Measurements from ENCODE around the gene CERS6. TPM values are rescaled to one million over a fixed set of nuclear protein-coding genes. Genes with fewer than 3 reads are reported as not detected.

The CERS6 gene
- polyA plus RNA-seq, 1 donor (not counting 4 experiments of a cell fraction or from before 2014, with no cell fraction given), result 19.5 TPM

DNA sequence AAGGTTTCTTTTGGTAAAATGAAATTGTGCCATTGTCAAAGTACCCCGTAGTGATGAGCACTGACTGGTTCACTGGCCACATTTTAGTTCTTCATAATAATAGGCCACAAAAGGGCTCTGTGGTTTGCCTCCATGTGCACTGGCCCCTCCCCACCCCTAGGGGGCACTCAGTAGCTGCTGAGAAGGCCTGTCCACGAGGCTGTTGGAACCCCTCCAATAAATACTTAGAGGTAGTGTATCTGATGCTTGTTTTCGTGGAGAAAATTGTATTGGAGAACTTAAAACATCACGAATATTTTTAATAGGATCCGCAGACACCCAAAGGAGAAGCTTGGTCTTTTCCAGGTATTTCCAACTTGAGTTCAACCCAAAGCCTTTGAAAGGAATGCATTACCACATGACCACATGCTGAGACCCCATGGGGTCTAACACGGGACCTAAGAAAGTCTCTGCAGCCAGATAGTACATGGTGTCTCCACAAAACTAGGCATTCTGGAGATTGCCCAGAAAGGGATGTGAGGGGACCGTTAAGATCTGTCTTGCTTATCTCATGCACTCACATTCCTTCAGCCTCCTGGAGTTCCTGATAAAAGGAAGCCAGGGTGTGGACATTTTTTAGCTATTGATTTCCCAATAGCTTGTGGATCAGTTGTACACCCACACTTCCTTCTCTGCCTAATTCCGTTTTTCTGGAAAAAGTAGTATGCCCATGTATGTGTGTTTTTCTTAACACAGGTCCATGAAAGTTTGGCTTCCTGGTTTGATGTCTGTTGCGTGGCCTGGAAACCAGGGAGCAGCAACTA lies 317.8 kb downstream of the CERS6 start:
- Histone ChIP-seq H3K9ac (ENCODE audit: control insufficient read depth, extremely low read depth, insufficient read depth, low read length) (no peak overlapping the region), H3K4me1 (ENCODE audit: control insufficient read depth, extremely low read depth, insufficient read depth, low read length) (no peaks in the 10 kb centered on the region), H3K9me3 (ENCODE audit: control insufficient read depth, low read depth, low read length) (no peaks in the 10 kb centered on the region), H3K27ac (ENCODE audit: control insufficient read depth, insufficient read depth, low read length) (no peak overlapping the region), H3K79me2 (ENCODE audit: control insufficient read depth, insufficient read depth, low read length) (no peaks in the 10 kb centered on the region), H3K9me1 (ENCODE audit: control insufficient read depth, extremely low read depth, insufficient read depth, low read length) (no peaks in the 10 kb centered on the region), H3K27me3 (ENCODE audit: control insufficient read depth, extremely low read depth, insufficient read depth, low read length) (no peaks in the 10 kb centered on the region), H4K20me1 (ENCODE audit: control insufficient read depth, extremely low read depth, insufficient read depth, low read length) (no peaks in the 10 kb centered on the region), H2AFZ (ENCODE audit: control insufficient read depth, low read length) (no peak overlapping the region), H3K4me2 (ENCODE audit: control insufficient read depth, extremely low read depth, insufficient read depth, low read depth, low read length) (no peak overlapping the region), H3K36me3 (ENCODE audit: control insufficient read depth in 2 of 2, extremely low read depth in 1 of 2, insufficient read depth in 2 of 2, low read length in 2 of 2) (peaks cover 2 to 7% of the 10 kb centered on the region in 2 experiments), H3K4me3 (ENCODE audit: control insufficient read depth in 2 of 3, extremely low read depth in 1 of 3, insufficient read depth in 2 of 3, low read depth in 1 of 3, low read length in 3 of 3) (no peak overlapping the region)
- dilution Hi-C loops (cut with MboI; ENCODE audit: extremely low pct_ligation_motif_present, low sequenced_read_pairs), result no loop called here
- TF ChIP-seq CTCF (optimal IDR thresholded peaks at IDR 0.05 in 1 of 3, IDR thresholded peaks at IDR 0.05 in 1 of 3, conservative IDR thresholded peaks at IDR 0.05 in 1 of 3; ENCODE audit: extremely low read depth in 1 of 3, insufficient read depth in 2 of 3, low read length in 3 of 3), result peak; percentile 81 to 93 (median 87)
- no peak for TF ChIP-seq EZH2 (IDR thresholded peaks at IDR 0.05; ENCODE audit: low read length)
- peak; percentile 61 for FAIRE-seq
- no peak for DNase-seq (ENCODE audit: low read depth, low spot score)

- H2AFZ ChIP-seq (ENCODE audit: control insufficient read depth, low read length), result no peak overlapping the region
- no peak overlapping the region for H3K4me2 ChIP-seq (ENCODE audit: control insufficient read depth, extremely low read depth, insufficient read depth, low read depth, low read length)
- no peaks in the 10 kb centered on the region for H4K20me1 ChIP-seq (ENCODE audit: control insufficient read depth, extremely low read depth, insufficient read depth, low read length)
- no peaks in the 10 kb centered on the region for H3K4me1 ChIP-seq (ENCODE audit: control insufficient read depth, extremely low read depth, insufficient read depth, low read length)
- FAIRE-seq (no peak), DNase-seq (ENCODE audit: low read depth, low spot score) (no peak)
- no peak overlapping the region for H3K4me3 ChIP-seq (ENCODE audit: control insufficient read depth in 2 of 3, extremely low read depth in 1 of 3, insufficient read depth in 2 of 3, low read depth in 1 of 3, low read length in 3 of 3)
- no peaks in the 10 kb centered on the region for H3K27me3 ChIP-seq (ENCODE audit: control insufficient read depth, extremely low read depth, insufficient read depth, low read length)
- no peaks in the 10 kb centered on the region for H3K9me1 ChIP-seq (ENCODE audit: control insufficient read depth, extremely low read depth, insufficient read depth, low read length)
- no peaks in the 10 kb centered on the region for H3K9me3 ChIP-seq (ENCODE audit: control insufficient read depth, low read depth, low read length)
- H3K79me2 ChIP-seq (ENCODE audit: control insufficient read depth, insufficient read depth, low read length), result no peaks in the 10 kb centered on the region
- H3K36me3 ChIP-seq (ENCODE audit: control insufficient read depth in 2 of 2, extremely low read depth in 1 of 2, insufficient read depth in 2 of 2, low read length in 2 of 2), result peaks cover 0 to 4% of the 10 kb centered on the region in 2 experiments
- no peak for TF ChIP-seq EZH2 (IDR thresholded peaks at IDR 0.05; ENCODE audit: low read length)
- no peak for TF ChIP-seq CTCF (optimal IDR thresholded peaks at IDR 0.05 in 1 of 3, IDR thresholded peaks at IDR 0.05 in 1 of 3, conservative IDR thresholded peaks at IDR 0.05 in 1 of 3; ENCODE audit: extremely low read depth in 1 of 3, insufficient read depth in 2 of 3, low read length in 3 of 3)
- H3K27ac ChIP-seq (ENCODE audit: control insufficient read depth, insufficient read depth, low read length), result no peak overlapping the region
- no peak overlapping the region for H3K9ac ChIP-seq (ENCODE audit: control insufficient read depth, extremely low read depth, insufficient read depth, low read length)
- dilution Hi-C loops (cut with MboI; ENCODE audit: extremely low pct_ligation_motif_present, low sequenced_read_pairs), result no loop called here
These were observed 319.8 kb downstream of the CERS6 start for GRCh38 chr2:168775837-168776236.
